ENCODE data around the gene ALDH18A1.

Gene ALDH18A1

GRCh38 chr10:95556994-95557767, 99.3 kb downstream of the ALDH18A1 start:
- DNase-seq (ENCODE audit: low spot score), result no peak
